Astrocyte of the cerebellum (primary cell): ENCODE results near the gene SLC25A25.

ENCODE experiments used
- DNase-seq: peaks from one replicate; pipeline ENCODE4 v3.0.0-alpha.2; 2011; ENCODE audit warnings: low read depth
- H3K4me3 ChIP-seq: 2 replicates; pipeline ENCODE4 v1.5.1; 2011; ENCODE audit warnings: mild to moderate bottlenecking, low read depth, low read length, moderate library complexity
- in situ Hi-C: cut with HindIII; loops from 2 replicates; pipeline ENCODE4 v1.10.0; 2017; ENCODE audit warnings: low sequenced_read_pairs
- TF ChIP-seq, protein P1 (sequence below): IDR thresholded peaks from 2 replicates; pipeline ENCODE4 v1.5.1; 2012; ENCODE audit warnings: low read length, low read depth, moderate library complexity, mild to moderate bottlenecking; ENCODE audit errors: missing control alignments

Gene SLC25A25

DNA sequence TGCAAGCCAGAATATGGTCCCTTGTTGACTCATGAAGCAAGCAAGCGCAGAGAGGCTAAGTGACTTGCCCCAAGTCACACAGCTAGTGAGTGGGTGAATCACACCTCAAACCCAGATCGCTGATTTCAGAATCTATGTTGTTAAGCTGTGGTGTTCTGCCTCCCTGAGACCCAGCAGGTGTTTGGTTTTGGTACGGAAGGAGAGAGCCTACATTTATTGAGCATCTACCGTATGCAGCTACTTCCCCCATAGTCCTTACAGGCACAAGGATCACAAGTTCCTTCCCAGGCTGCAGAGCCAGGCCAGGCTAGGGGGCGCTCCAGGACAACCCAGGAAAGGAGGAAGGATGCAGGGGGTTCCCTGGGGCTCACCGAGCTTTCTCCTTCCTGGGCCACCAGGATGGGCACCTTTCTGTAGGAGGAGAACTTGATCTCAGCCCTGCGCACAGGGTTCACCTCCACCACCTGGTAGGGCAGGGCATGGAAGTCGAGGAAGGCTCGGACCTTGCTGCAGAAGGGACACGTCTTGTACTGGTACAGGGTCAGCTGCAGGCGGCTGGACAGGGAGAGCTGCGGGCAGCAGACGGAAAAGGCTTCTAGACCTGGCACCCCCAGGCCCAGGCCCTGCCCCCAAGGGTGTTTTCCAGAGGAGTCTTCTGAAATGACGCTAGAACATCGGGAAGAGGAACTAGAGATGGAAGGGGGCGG, 57.0 kb downstream of the SLC25A25 start:
- no peak for DNase-seq
- in situ Hi-C loops: no loop called here
- TF ChIP-seq, protein P1, sequence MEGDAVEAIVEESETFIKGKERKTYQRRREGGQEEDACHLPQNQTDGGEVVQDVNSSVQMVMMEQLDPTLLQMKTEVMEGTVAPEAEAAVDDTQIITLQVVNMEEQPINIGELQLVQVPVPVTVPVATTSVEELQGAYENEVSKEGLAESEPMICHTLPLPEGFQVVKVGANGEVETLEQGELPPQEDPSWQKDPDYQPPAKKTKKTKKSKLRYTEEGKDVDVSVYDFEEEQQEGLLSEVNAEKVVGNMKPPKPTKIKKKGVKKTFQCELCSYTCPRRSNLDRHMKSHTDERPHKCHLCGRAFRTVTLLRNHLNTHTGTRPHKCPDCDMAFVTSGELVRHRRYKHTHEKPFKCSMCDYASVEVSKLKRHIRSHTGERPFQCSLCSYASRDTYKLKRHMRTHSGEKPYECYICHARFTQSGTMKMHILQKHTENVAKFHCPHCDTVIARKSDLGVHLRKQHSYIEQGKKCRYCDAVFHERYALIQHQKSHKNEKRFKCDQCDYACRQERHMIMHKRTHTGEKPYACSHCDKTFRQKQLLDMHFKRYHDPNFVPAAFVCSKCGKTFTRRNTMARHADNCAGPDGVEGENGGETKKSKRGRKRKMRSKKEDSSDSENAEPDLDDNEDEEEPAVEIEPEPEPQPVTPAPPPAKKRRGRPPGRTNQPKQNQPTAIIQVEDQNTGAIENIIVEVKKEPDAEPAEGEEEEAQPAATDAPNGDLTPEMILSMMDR: peak; percentile 66
- H3K4me3 ChIP-seq: no peak overlapping the region

DNA sequence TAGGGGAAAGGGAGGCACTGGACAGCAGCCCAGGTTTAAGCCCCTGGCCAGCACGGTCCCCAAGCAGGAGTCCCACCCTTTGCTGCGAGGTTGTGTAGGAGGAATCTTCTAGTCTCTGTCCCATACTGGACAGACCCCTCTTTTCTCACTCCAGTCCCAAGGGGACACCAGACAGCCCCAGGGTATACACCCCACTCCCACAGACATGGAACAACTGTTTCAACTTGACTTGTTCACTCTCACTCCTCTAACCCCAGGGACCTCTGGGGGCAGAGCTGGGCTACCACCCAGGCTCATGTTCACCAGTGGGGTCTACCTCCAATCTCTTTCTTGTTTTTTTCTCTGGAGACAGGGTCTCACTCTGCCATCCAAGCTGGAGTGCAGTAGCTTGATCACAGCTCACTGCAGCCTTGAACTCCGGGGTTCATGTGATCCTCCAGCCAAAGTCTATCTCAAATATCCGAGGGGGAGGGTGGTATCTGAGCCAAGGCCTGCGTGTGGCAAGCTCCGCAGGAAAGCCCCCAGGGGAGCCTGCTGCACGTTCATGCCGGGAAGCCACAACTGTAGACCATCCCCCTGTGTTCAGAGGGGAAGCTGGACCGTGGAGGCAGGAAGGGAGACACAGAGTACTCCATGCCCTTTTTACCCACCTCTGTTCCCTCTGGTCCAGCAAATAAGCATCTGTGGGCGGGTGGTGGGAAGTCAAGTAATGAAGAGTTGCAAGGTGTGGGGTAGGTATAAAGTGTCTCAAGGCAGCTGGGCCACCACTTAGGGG, 57.7 kb downstream of the SLC25A25 start:
- DNase-seq: no peak
- in situ Hi-C loops: no loop called here
- peak overlapping the region; percentile 67 for H3K4me3 ChIP-seq
- TF ChIP-seq, protein P1: no peak

DNA sequence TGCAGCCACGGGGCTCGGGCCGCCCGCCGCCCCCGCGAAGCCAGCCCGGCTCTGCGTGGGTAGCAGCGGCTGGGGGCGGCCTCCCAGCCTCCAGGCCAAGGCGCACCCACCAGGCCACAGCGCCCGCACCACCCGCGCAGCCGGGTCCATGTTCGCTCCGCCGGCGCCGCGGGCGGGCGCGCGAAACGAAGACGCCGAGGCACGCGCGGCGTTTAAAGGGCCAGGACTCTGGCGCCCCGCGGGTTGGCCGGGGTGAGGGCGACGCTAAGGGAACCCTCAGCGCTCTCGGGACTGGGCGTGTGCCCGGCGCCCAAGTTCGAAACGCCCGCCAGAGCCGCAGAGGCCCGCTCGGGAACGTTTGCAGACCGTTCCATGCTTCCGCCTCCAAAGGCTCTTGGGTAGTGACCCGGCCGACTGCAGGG, 59.5 kb downstream of the SLC25A25 start, which contains the start of gene PTGES2:
PTGES2 (minus strand) TSS at position 162 of the 422 bp plus-strand sequence; CDS start at position 150, 12 bp downstream.
- in situ Hi-C loops: no loop called here
- TF ChIP-seq, protein P1: no peak
- peak; percentile 29 for DNase-seq
- peak within 1 kb of the TSS; percentile 67 for H3K4me3 ChIP-seq

DNA sequence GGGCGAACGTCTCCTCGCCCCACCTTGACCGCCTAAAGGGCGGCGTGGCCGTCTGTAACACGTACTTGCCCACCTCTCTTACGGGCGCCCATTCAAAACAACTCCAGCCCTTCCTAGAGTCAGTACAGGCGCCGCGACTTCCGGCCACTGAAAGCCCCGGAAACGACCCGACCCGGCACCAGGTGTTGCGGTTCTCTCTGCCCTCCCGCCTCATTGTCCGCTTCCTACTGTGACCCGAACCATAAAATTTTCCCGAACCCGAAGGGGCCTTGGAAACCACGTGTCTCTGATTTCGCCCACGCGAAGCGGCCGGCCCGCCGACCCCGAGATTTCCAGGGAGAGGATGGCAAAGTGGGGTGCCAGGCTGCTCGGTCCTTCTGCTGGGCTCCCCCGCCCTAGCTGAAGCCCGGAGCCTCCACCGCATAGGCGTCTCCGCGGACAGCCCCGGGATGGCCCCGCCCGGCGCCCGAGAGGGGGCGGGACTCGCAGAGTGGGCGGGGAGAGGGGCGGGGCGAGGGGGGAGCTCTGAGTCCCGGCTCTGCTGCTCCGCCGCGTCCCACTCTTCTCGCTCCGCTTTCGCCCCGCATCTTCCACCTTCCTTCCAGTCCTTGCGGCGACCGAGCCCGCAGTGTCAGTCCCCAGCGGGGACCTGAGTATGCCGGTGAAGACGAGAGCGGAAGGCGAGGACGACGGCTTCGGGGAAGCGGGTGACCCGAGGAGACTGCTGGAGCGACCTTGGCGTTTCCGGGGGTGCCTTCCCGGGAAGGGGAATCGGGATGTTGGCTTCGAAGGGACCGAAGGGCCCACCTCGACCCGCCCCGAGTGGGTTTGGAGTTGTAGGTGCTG, 60.2 kb downstream of the SLC25A25 start:
- TF ChIP-seq, protein P1: no peak

DNA sequence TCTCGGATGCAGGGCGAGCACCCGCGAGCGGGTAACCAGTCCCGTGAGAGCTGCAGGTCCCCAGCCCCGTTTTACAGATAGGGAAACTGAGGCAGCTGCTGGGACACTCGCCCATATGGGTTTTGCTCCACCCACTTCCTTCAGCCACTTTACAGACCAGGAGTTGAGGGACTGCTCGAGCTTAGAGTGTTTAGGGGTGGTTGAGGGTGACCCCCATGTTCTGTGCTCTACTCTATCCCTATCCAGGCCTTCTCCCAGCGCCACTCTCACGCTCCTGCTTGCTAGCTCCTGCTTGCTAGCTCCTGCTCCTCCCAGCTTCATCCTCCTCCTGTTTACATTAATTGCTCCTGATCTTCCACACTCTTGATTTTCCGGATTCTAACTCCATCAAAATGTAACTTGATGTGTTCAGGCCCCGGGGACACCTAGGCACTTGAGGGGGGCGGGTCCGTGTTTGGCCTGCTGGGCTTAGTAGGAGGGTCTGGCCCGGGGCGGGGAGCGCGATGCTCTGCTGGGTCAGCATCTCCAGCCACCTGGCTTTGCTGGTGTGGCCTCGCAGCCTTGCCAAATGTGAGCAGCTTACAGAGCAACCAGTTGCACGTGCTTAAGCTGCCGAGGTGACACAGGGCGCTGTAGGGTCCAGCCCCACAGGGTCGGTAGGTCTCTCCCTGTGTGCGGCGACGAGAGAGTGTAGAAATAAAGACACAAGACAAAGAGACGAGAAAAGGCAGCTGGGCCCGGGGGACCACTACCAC, 61.0 kb downstream of the SLC25A25 start:
- DNase-seq: no peak
- TF ChIP-seq, protein P1: no peak
- in situ Hi-C loops: no loop called here
- H3K4me3 ChIP-seq: peak overlapping the region; percentile 67

More for the DNA sequence above, 60.2 kb downstream of the SLC25A25 start:
- peak; percentile 77 for DNase-seq
- in situ Hi-C loops: no loop called here
- H3K4me3 ChIP-seq: peak overlapping the region; percentile 67
